MCF 10A (cell line): ENCODE results near the gene GDE1. TPM values are rescaled to one million over a fixed set of nuclear protein-coding genes. Genes with fewer than 3 reads are reported as not detected.

ENCODE experiments used
- BruUV-seq: library from RNA; stranded (reverse); fragments of 400-500 nt; replicated peaks from 2 replicates; lab custom pipeline; 2021; lab: Mats Ljungman, UMichigan
- CTCF ChIA-PET: fragments of 300-600 bp; sonication (Branson Sonifier 250); formaldehyde crosslinking; extraction: SDS; loops from one replicate; lab custom pipeline; 2021; ENCODE audit warnings: antibody characterized with exemption, inconsistent platforms; lab: Yijun Ruan, JAX
- POLR2A ChIA-PET: fragments of 300-600, 350-650 bp; sonication (Branson Sonifier 250); formaldehyde crosslinking; extraction: SDS; loops from one replicate; lab custom pipeline; 2020; ENCODE audit warnings: antibody characterized with exemption, inconsistent platforms; lab: Yijun Ruan, JAX
- DNase-seq: peaks from one replicate; pipeline ENCODE4 v3.0.0-alpha.2; 2018; ENCODE audit not compliant: unreplicated experiment
- H3K27ac Mint-ChIP-seq: one replicate; pipeline ENCODE4 v1.8.0; 2022; ENCODE audit warnings: mild to moderate bottlenecking, low read depth, mixed read lengths; ENCODE audit not compliant: unreplicated experiment
- H3K27me3 Mint-ChIP-seq: one replicate; pipeline ENCODE4 v1.8.0; 2022; ENCODE audit warnings: mixed read lengths; ENCODE audit not compliant: insufficient read depth, unreplicated experiment
- H3K36me3 Mint-ChIP-seq: one replicate; pipeline ENCODE4 v1.8.0; 2022; ENCODE audit warnings: mild to moderate bottlenecking, moderate library complexity, mixed read lengths; ENCODE audit not compliant: insufficient read depth, unreplicated experiment
- H3K4me1 Mint-ChIP-seq: one replicate; pipeline ENCODE4 v1.8.0; 2022; ENCODE audit warnings: mixed read lengths; ENCODE audit not compliant: insufficient read depth, unreplicated experiment
- H3K4me3 Mint-ChIP-seq: one replicate; pipeline ENCODE4 v1.8.0; 2022; ENCODE audit warnings: mild to moderate bottlenecking, moderate library complexity, mixed read lengths; ENCODE audit not compliant: unreplicated experiment
- H3K9me3 Mint-ChIP-seq: one replicate; pipeline ENCODE4 v1.8.0; 2022; ENCODE audit warnings: mixed read lengths; ENCODE audit not compliant: unreplicated experiment
- intact Hi-C: fragments of 100-400 bp; cut with micrococcal nuclease; formaldehyde crosslinking; loops from 2 replicates; pipeline ENCODE4 v1.14.1; 2022
- total RNA-seq: library from RNA; stranded (reverse); gene quantifications from 2 replicates; pipeline ENCODE4 v1.2.3, GENCODE V29; 2022
- TF ChIP-seq, protein P1 (sequence below): fragments of 200-600 bp; IDR thresholded peaks from one replicate; pipeline ENCODE4 v1.8.0; 2022; ENCODE audit warnings: antibody characterized with exemption, mild to moderate bottlenecking; ENCODE audit not compliant: unreplicated experiment

Gene GDE1
- total RNA-seq, 1 experiment from 2014 or later: 44.9 TPM

DNA sequence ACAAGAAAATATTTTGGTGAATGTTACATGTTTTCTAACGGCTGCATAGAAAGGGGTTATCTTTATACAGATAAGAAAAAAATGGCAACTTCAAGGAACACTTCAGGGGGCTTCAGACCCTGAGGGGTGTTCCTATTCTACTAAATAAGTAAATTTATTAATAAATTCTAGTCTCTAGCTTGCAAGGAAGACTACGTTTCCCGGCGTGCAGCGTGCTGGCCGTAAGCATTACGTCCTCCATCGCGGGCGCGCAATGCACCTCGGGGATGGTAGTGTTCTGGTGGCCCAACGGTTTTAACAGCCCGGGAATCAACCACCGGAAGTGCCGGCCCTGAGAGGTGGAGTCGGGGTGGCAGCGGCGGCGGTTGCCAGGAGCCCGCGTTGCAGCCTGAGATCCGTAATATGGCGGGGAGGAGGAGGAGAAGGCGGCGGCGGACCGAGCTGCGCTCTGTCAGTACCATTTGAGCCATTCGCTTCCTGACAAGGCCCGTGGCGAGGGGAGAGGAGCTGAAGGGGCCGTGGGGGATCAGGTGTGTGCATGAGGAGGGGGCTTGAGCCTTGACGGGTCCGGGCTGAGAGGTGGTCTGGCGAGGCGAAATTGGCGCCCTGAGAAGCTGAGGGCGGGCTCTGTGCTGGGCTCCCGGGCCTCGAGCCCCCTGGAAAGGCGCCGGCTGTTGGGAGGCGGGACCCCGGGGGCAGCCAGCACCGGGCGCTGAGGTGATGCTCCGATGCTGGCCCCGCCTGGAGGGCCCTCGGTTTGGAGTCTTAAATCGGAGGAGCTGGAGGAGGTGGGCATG, 1.9 kb upstream of the GDE1 start, which contains the start of gene CCP110:
Gene CCP110, plus strand, starts transcription at position 384 of the 797 bp plus-strand sequence. CDS start 3,940 bp downstream, outside the sequence.
- peak; percentile 97 for DNase-seq
- peak within 1 kb of the TSS; percentile 85 for H3K4me3 Mint-ChIP-seq
- TF ChIP-seq, protein P1, sequence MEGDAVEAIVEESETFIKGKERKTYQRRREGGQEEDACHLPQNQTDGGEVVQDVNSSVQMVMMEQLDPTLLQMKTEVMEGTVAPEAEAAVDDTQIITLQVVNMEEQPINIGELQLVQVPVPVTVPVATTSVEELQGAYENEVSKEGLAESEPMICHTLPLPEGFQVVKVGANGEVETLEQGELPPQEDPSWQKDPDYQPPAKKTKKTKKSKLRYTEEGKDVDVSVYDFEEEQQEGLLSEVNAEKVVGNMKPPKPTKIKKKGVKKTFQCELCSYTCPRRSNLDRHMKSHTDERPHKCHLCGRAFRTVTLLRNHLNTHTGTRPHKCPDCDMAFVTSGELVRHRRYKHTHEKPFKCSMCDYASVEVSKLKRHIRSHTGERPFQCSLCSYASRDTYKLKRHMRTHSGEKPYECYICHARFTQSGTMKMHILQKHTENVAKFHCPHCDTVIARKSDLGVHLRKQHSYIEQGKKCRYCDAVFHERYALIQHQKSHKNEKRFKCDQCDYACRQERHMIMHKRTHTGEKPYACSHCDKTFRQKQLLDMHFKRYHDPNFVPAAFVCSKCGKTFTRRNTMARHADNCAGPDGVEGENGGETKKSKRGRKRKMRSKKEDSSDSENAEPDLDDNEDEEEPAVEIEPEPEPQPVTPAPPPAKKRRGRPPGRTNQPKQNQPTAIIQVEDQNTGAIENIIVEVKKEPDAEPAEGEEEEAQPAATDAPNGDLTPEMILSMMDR: no peak
- H3K36me3 Mint-ChIP-seq: peaks cover 11% of the 10 kb centered on the region
- H3K27me3 Mint-ChIP-seq: no peaks in the 10 kb centered on the region
- H3K9me3 Mint-ChIP-seq: no peaks in the 10 kb centered on the region
- ChIA-PET POLR2A (interaction anchor here (0.6 to 2.3 kb wide), 15 partner anchors 8 to 1212 kb away, joined by 3 to 32 read pairs (median 4); partner anchors contain the start of genes COQ7, IQCK, KNOP1 and RPS15A), CTCF (interaction anchor here (2.5 kb wide), 2 partner anchors 21 to 32 kb away, joined by 12 to 24 read pairs; partner anchors contain the start of gene VPS35L)
- BruUV-seq: no TSS peak
- peak within 1 kb of the TSS; percentile 70 for H3K27ac Mint-ChIP-seq
- intact Hi-C loops: loop anchor here (1.0 kb wide), 1 partner anchor 32 kb away; the partner anchor contains the start of gene VPS35L
- H3K4me1 Mint-ChIP-seq: peaks cover 28% of the 10 kb centered on the region

DNA sequence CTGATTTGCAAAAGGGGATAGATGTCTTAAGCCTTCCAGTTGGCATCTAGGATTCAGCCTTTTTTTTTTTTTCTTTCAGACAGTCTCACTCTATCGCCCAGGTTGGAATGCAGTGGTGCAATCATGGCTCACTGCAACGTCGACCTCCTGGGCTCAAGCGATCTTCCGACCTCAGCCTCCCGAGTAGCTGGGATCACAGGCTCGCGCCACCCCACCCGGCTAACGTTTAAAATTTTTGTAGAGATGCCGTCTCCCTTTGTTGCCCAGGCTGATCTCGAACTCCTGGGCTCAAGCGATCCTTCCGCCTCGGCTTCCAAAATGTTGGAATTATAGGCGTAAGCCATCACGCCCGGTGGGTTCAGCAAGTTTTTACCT, 1.3 kb upstream of the GDE1 start:
- TF ChIP-seq, protein P1: no peak
- Mint-ChIP-seq H3K27ac (no peak overlapping the region), H3K4me1 (peaks cover 34% of the 10 kb centered on the region), H3K9me3 (no peaks in the 10 kb centered on the region), H3K27me3 (no peaks in the 10 kb centered on the region), H3K36me3 (peaks cover 12% of the 10 kb centered on the region), H3K4me3 (no peak overlapping the region)
- ChIA-PET POLR2A (interaction anchor here (0.6 to 2.3 kb wide), 8 partner anchors 19 to 1213 kb away, joined by 3 to 32 read pairs (median 4); partner anchors contain the start of genes COQ7, IQCK, KNOP1 and SMG1), CTCF (interaction anchor here (2.5 kb wide), 2 partner anchors 20 to 32 kb away, joined by 12 to 24 read pairs; partner anchors contain the start of gene VPS35L)
- intact Hi-C loops: loop anchor here (1.0 kb wide), 1 partner anchor 32 kb away; the partner anchor contains the start of gene VPS35L
- DNase-seq: no peak
- BruUV-seq: no TSS peak

DNA sequence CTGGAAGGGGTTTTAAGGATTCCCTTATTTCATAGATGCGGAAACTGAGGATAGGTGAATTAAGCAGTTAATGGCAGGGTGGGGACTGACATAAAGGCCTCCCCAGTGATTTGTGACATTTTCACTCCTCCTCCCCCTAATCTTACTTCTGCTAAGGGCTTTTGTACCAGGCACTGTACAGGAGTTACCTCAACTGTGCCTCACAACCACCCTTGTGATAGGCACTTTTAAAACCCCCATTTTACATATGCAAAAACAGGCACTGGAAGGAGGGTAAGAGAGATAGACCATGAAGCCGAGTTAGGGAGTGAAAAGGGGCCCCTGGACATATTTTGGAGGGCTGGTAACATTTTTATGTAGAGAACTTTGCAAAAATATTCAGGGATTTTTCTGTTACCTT, 862 bp upstream of the GDE1 start:
- no TSS peak for BruUV-seq
- Mint-ChIP-seq H3K27me3 (no peaks in the 10 kb centered on the region), H3K36me3 (peaks cover 11% of the 10 kb centered on the region), H3K4me1 (peaks cover 34% of the 10 kb centered on the region), H3K27ac (no peak overlapping the region), H3K9me3 (no peaks in the 10 kb centered on the region), H3K4me3 (no peak overlapping the region)
- DNase-seq: no peak
- intact Hi-C loops: loop anchor here (1.0 kb wide), 1 partner anchor 33 kb away; the partner anchor contains the start of gene VPS35L
- ChIA-PET CTCF (no interaction called here), POLR2A (interaction anchor here (1.1 to 2.4 kb wide), 5 partner anchors 14 to 732 kb away, joined by 3 to 12 read pairs (median 3); partner anchors contain the start of genes RPS15A and VPS35L)
- TF ChIP-seq, protein P1: no peak

DNA sequence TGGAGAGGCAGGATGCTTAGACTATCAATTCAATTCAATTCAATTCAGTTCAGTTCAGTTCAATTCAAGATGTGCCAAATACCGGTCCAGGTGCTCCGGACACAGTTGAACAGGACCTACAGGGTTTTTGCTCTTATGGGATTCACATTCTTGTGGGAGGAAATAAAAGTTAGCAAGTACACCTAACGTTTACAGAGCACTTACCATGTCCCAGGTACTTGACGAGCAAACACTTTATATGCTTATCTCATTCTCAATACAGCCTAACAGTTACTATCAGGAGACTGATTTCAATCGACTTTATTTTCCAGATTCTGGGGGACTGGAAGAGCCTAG, 467 bp upstream of the GDE1 start:
- Mint-ChIP-seq H3K27me3 (no peaks in the 10 kb centered on the region), H3K4me3 (peak overlapping the region; percentile 87), H3K4me1 (peaks cover 37% of the 10 kb centered on the region), H3K9me3 (no peaks in the 10 kb centered on the region), H3K27ac (peak overlapping the region; percentile 85), H3K36me3 (peaks cover 13% of the 10 kb centered on the region)
- CTCF ChIA-PET: interaction anchor here (0.7 kb wide), 1 partner anchor 325 kb away, joined by 3 read pairs; no protein-coding TSS in a partner anchor
- DNase-seq: no peak
- no TSS peak for BruUV-seq
- intact Hi-C loops: no loop called here
- TF ChIP-seq, protein P1: no peak
- POLR2A ChIA-PET: interaction anchor here (1.1 to 2.4 kb wide), 5 partner anchors 14 to 732 kb away, joined by 3 to 12 read pairs (median 3); partner anchors contain the start of genes RPS15A and VPS35L
